ENCODE measurements around the gene SUN1. TPM values are rescaled to one million over a fixed set of nuclear protein-coding genes. Genes with fewer than 3 reads are reported as not detected.
A peak's percentile ranks its signal among the peaks of the same experiment; 100 is the strongest.

The SUN1 gene, protein sequence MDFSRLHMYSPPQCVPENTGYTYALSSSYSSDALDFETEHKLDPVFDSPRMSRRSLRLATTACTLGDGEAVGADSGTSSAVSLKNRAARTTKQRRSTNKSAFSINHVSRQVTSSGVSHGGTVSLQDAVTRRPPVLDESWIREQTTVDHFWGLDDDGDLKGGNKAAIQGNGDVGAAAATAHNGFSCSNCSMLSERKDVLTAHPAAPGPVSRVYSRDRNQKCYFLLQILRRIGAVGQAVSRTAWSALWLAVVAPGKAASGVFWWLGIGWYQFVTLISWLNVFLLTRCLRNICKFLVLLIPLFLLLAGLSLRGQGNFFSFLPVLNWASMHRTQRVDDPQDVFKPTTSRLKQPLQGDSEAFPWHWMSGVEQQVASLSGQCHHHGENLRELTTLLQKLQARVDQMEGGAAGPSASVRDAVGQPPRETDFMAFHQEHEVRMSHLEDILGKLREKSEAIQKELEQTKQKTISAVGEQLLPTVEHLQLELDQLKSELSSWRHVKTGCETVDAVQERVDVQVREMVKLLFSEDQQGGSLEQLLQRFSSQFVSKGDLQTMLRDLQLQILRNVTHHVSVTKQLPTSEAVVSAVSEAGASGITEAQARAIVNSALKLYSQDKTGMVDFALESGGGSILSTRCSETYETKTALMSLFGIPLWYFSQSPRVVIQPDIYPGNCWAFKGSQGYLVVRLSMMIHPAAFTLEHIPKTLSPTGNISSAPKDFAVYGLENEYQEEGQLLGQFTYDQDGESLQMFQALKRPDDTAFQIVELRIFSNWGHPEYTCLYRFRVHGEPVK
- 100 to 1,000 TPM; 225 to 475 (median 263) TPM for total RNA-seq

- Histone ChIP-seq H3K4me3 (peak within 1 kb of the TSS; percentile 2), H3K9me3 (no peaks in the 10 kb centered on the region), H3K27me3 (no peaks in the 10 kb centered on the region), H3K4me1 (peaks cover 92% of the 10 kb centered on the region), H3K27ac (peak within 1 kb of the TSS; percentile 92), H3K36me3 (no peaks in the 10 kb centered on the region)
- WGBS, result 43% methylated on average over 24 of the region's 24 CpGs
- DNase-seq (ENCODE audit: low spot score in 2 of 2), result peak in 1 of 2 donors; percentile 51
- TF ChIP-seq, protein P1, sequence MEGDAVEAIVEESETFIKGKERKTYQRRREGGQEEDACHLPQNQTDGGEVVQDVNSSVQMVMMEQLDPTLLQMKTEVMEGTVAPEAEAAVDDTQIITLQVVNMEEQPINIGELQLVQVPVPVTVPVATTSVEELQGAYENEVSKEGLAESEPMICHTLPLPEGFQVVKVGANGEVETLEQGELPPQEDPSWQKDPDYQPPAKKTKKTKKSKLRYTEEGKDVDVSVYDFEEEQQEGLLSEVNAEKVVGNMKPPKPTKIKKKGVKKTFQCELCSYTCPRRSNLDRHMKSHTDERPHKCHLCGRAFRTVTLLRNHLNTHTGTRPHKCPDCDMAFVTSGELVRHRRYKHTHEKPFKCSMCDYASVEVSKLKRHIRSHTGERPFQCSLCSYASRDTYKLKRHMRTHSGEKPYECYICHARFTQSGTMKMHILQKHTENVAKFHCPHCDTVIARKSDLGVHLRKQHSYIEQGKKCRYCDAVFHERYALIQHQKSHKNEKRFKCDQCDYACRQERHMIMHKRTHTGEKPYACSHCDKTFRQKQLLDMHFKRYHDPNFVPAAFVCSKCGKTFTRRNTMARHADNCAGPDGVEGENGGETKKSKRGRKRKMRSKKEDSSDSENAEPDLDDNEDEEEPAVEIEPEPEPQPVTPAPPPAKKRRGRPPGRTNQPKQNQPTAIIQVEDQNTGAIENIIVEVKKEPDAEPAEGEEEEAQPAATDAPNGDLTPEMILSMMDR (IDR thresholded peaks at IDR 0.05), result no peak
- TF ChIP-seq EP300 (IDR thresholded peaks at IDR 0.05) (no peak), POLR2AphosphoS5 (IDR thresholded peaks at IDR 0.05) (peak in 1 of 3 donors; percentile 11), POLR2A (IDR thresholded peaks at IDR 0.05) (no peak)
Measured at GRCh38 chr7:832167-832967, at the start of gene SUN1. Gene SUN1 (plus strand): TSS chr7:832476. CDS start chr7:832525, 49 bp downstream.

- peaks cover 14% of the 10 kb centered on the region for H3K4me1 ChIP-seq
- H3K27me3 ChIP-seq, result no peaks in the 10 kb centered on the region
- no peak overlapping the region for H3K4me3 ChIP-seq
- DNase-seq (ENCODE audit: low spot score in 2 of 2), result no peak
- H3K27ac ChIP-seq, result no peak overlapping the region
- no peaks in the 10 kb centered on the region for H3K9me3 ChIP-seq
- 95% methylated on average over 56 of the region's 56 CpGs for WGBS
- TF ChIP-seq EP300 (IDR thresholded peaks at IDR 0.05), result no peak
- TF ChIP-seq POLR2AphosphoS5 (IDR thresholded peaks at IDR 0.05), result no peak
- TF ChIP-seq POLR2A (IDR thresholded peaks at IDR 0.05), result no peak
- TF ChIP-seq, protein P1 (IDR thresholded peaks at IDR 0.05), result no peak
- H3K36me3 ChIP-seq, result peaks cover 38% of the 10 kb centered on the region
Measured at GRCh38 chr7:782718-783449, 49.4 kb upstream of the SUN1 start.

- 90% methylated on average over 35 of the region's 36 CpGs for WGBS
- H3K36me3 ChIP-seq, result peaks cover 38% of the 10 kb centered on the region
- DNase-seq (ENCODE audit: low spot score in 2 of 2), result no peak
- no peak overlapping the region for H3K27ac ChIP-seq
- TF ChIP-seq, protein P1 (IDR thresholded peaks at IDR 0.05), result no peak
- TF ChIP-seq POLR2AphosphoS5 (IDR thresholded peaks at IDR 0.05) (no peak), POLR2A (IDR thresholded peaks at IDR 0.05) (no peak), EP300 (IDR thresholded peaks at IDR 0.05) (no peak)
- no peaks in the 10 kb centered on the region for H3K27me3 ChIP-seq
- no peaks in the 10 kb centered on the region for H3K9me3 ChIP-seq
- no peak overlapping the region for H3K4me3 ChIP-seq
- H3K4me1 ChIP-seq, result peaks cover 12% of the 10 kb centered on the region
Measured at GRCh38 chr7:783556-784490, 48.5 kb upstream of the SUN1 start.

- 96% methylated on average over 20 of the region's 21 CpGs for WGBS
- Histone ChIP-seq H3K27me3 (no peaks in the 10 kb centered on the region), H3K4me1 (peaks cover 9% of the 10 kb centered on the region), H3K4me3 (no peak overlapping the region), H3K9me3 (no peaks in the 10 kb centered on the region), H3K27ac (no peak overlapping the region), H3K36me3 (peaks cover 33% of the 10 kb centered on the region)
- no peak for DNase-seq (ENCODE audit: low spot score in 2 of 2)
- TF ChIP-seq, protein P1 (IDR thresholded peaks at IDR 0.05), result no peak
- TF ChIP-seq POLR2AphosphoS5 (IDR thresholded peaks at IDR 0.05) (no peak), POLR2A (IDR thresholded peaks at IDR 0.05) (no peak), EP300 (IDR thresholded peaks at IDR 0.05) (no peak)
Measured at GRCh38 chr7:784971-785370, 47.3 kb upstream of the SUN1 start.

Measured in suprapubic skin (tissue), 4 donors.